DND-41 (cell line): ENCODE data around the gene MRGPRX2.

Source experiments
- ATAC-seq: fragments of 200-7000 bp; cut with Tn5 transposase; 3 replicates; pipeline ENCODE4 v1.9.1; 2021; ENCODE audit warnings: low read depth; ENCODE audit not compliant: insufficient read depth
- DNase-seq: peaks from one replicate; pipeline ENCODE4 v3.0.0-alpha.2; 2020
- H2AFZ ChIP-seq: 2 replicates; pipeline ENCODE4 v1.6.0; 2012; ENCODE audit warnings: low read depth, low read length
- H3K27ac ChIP-seq: 2 replicates; pipeline ENCODE4 v1.5.1; 2012; ENCODE audit warnings: low read length, inconsistent platforms
- H3K27me3 ChIP-seq: fragments of 200-600 bp; sonication (generic); 2 replicates; pipeline ENCODE4 v1.6.0; 2012; ENCODE audit warnings: low read length, mild to moderate bottlenecking, inconsistent platforms; ENCODE audit not compliant: insufficient read depth, poor library complexity
- H3K36me3 ChIP-seq: 2 replicates; pipeline ENCODE4 v1.5.1; 2012; ENCODE audit warnings: low read length, inconsistent platforms; ENCODE audit not compliant: insufficient read depth
- H3K4me1 ChIP-seq: 2 replicates; pipeline ENCODE4 v1.5.1; 2012; ENCODE audit warnings: mild to moderate bottlenecking, low read length; ENCODE audit not compliant: insufficient read depth
- H3K4me2 ChIP-seq: 2 replicates; pipeline ENCODE4 v1.6.0; 2012; ENCODE audit warnings: mild to moderate bottlenecking, moderate library complexity, low read length, inconsistent platforms; ENCODE audit not compliant: insufficient read depth
- H3K4me3 ChIP-seq, 2 experiments: fragments of 200-600 bp in 1 of 2; shearing (Covaris generic) in 1 of 2; 2 replicates each; pipeline ENCODE4 v1.5.1; 2012 to 2016; ENCODE audit warnings: inconsistent platforms in 2 of 2, low read length in 2 of 2, mild to moderate bottlenecking in 2 of 2, low read depth in 1 of 2, moderate library complexity in 1 of 2
- H3K79me2 ChIP-seq: 2 replicates; pipeline ENCODE4 v1.6.0; 2012; ENCODE audit warnings: low read length, inconsistent platforms; ENCODE audit not compliant: insufficient read depth
- H3K9ac ChIP-seq: 2 replicates; pipeline ENCODE4 v1.6.0; 2012; ENCODE audit warnings: low read depth, mild to moderate bottlenecking, inconsistent platforms, low read length, moderate library complexity
- H3K9me3 ChIP-seq: 2 replicates; pipeline ENCODE4 v1.5.1; 2012; ENCODE audit warnings: low read length, moderate library complexity, mild to moderate bottlenecking, inconsistent platforms; ENCODE audit not compliant: insufficient read depth, severe bottlenecking
- H4K20me1 ChIP-seq: 2 replicates; pipeline ENCODE4 v1.6.0; 2012; ENCODE audit warnings: low read length; ENCODE audit not compliant: insufficient read depth
- EZH2 ChIP-seq: IDR thresholded peaks from 3 replicates; pipeline ENCODE4 v1.6.1; 2012; ENCODE audit warnings: borderline replicate concordance, low read depth, mild to moderate bottlenecking, moderate library complexity, low read length, inconsistent platforms; ENCODE audit not compliant: severe bottlenecking
- TF ChIP-seq, protein P1 (sequence below): IDR thresholded peaks from 2 replicates; pipeline ENCODE4 v1.5.1; 2012; ENCODE audit warnings: borderline replicate concordance, low read length, moderate library complexity, mild to moderate bottlenecking; ENCODE audit not compliant: poor library complexity, severe bottlenecking; ENCODE audit errors: extremely low read depth

Gene MRGPRX2

DNA sequence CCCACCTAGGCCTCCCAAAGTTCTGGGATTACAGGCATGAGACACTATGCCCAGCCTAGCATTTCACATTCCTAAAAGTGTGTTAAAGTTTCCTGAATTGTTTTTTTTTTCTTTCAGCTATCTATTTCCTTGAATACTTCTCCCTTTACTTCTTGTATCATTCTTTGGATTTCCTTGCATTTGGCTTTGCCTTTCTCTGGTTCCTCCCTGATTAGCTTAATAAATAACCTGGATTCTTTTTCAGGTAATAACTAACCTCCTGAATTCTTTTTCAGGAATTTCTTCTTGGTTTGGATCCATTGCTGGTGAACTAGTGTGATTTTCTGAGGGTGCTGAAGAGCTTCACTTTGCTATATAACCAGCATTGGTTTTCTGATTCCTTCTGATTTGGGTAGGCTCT lies 47.9 kb downstream of the MRGPRX2 start:
- no peaks in the 10 kb centered on the region for H3K79me2 ChIP-seq
- ATAC-seq = no peak
- H3K27ac ChIP-seq = no peak overlapping the region
- no peak overlapping the region for H3K4me3 ChIP-seq
- DNase-seq = no peak
- no peak overlapping the region for H3K4me2 ChIP-seq
- no peak overlapping the region for H3K9ac ChIP-seq
- no peak overlapping the region for H2AFZ ChIP-seq
- no peaks in the 10 kb centered on the region for H3K27me3 ChIP-seq
- no peaks in the 10 kb centered on the region for H4K20me1 ChIP-seq
- H3K36me3 ChIP-seq = no peaks in the 10 kb centered on the region
- TF ChIP-seq, protein P1, sequence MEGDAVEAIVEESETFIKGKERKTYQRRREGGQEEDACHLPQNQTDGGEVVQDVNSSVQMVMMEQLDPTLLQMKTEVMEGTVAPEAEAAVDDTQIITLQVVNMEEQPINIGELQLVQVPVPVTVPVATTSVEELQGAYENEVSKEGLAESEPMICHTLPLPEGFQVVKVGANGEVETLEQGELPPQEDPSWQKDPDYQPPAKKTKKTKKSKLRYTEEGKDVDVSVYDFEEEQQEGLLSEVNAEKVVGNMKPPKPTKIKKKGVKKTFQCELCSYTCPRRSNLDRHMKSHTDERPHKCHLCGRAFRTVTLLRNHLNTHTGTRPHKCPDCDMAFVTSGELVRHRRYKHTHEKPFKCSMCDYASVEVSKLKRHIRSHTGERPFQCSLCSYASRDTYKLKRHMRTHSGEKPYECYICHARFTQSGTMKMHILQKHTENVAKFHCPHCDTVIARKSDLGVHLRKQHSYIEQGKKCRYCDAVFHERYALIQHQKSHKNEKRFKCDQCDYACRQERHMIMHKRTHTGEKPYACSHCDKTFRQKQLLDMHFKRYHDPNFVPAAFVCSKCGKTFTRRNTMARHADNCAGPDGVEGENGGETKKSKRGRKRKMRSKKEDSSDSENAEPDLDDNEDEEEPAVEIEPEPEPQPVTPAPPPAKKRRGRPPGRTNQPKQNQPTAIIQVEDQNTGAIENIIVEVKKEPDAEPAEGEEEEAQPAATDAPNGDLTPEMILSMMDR = no peak
- TF ChIP-seq EZH2 = no peak
- no peaks in the 10 kb centered on the region for H3K4me1 ChIP-seq
- no peaks in the 10 kb centered on the region for H3K9me3 ChIP-seq
